GM18907 (cell line): ENCODE measurements around the gene IRS1.
"Not testable (repeated sequence)": the region's sequence is repeated elsewhere in the genome, so short reads cannot be mapped to it uniquely, and the experiment has no call there.

Experiments
- ATAC-seq: cut with Tn5 transposase; IDR thresholded peaks from one replicate; pipeline ENCODE4 v1.9.1; 2021; ENCODE audit warnings: mild to moderate bottlenecking, moderate library complexity; ENCODE audit not compliant: unreplicated experiment

IRS1 gene, protein sequence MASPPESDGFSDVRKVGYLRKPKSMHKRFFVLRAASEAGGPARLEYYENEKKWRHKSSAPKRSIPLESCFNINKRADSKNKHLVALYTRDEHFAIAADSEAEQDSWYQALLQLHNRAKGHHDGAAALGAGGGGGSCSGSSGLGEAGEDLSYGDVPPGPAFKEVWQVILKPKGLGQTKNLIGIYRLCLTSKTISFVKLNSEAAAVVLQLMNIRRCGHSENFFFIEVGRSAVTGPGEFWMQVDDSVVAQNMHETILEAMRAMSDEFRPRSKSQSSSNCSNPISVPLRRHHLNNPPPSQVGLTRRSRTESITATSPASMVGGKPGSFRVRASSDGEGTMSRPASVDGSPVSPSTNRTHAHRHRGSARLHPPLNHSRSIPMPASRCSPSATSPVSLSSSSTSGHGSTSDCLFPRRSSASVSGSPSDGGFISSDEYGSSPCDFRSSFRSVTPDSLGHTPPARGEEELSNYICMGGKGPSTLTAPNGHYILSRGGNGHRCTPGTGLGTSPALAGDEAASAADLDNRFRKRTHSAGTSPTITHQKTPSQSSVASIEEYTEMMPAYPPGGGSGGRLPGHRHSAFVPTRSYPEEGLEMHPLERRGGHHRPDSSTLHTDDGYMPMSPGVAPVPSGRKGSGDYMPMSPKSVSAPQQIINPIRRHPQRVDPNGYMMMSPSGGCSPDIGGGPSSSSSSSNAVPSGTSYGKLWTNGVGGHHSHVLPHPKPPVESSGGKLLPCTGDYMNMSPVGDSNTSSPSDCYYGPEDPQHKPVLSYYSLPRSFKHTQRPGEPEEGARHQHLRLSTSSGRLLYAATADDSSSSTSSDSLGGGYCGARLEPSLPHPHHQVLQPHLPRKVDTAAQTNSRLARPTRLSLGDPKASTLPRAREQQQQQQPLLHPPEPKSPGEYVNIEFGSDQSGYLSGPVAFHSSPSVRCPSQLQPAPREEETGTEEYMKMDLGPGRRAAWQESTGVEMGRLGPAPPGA (N-terminal part only)

DNA sequence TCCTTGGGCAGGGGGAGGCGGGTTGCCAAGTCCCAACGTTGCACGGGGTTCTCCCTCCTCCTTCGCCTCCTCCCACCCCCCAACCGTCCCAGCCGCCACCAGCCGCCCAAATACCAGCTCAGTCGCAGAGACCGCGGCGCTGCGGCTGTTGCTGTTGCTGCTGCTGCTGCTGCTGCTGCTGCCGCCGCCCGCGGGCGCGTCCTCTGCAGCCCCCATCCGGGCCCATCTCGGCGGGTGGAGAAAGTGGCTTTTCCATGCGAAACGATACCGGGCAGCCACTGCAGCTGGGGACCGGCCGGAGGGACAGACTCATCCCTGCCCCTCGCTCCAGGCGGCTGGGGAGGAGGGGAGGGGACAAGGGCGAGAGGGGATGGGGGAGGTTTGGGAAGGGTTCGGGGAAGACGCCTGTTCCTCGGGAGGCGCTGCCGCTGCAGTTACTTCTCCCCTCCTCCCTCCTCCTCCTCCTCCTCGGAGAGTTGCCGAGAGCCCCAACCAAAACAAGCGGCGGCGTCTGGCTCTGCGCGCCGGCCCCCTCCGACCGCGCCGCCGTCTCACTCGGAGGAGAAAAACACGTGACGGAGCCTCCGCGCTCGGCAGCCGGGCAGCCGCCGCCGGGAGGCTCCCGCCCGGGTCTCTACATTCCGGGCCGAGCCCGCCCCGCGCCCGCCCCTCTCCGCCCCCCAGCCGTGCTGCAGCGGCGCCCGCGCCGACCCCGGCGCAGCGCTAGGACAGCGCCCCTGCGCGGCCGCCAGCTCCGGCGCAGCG lies at the start of gene IRS1:
Gene IRS1, minus strand, starts transcription at position 610 of the 765 bp plus-strand sequence. CDS start 1,082 bp downstream, outside the sequence.
- ATAC-seq, result peak; percentile 37

- no peak for ATAC-seq
Observed at GRCh38 chr2:226849349-226849748, 49.7 kb upstream of the IRS1 start.

- ATAC-seq, result no peak
Observed at GRCh38 chr2:226847511-226847910, 47.9 kb upstream of the IRS1 start.

DNA sequence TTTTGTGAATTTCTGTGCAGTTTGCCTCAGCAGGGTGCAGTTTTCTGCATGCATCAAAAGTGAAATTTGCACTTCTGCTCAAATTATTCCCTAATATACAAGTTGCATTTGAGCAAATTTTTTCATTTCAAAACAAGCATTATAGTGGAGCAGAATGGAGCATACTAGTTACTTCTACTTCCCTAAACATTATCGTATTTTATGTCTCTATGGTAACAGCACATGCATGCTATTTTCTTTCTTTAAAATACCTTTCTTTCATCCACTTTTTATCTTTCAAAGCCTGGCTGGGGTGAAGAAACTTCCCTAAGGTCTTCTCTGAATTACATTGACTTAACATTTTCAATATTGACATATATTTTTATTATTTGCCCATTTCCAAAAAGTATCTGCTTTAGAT lies 47.5 kb upstream of the IRS1 start:
- ATAC-seq, result no peak

- ATAC-seq, result peak; percentile 64
Observed at GRCh38 chr2:226845386-226846116, 45.9 kb upstream of the IRS1 start.

GRCh38 chr2:226843001-226843400 lies 43.4 kb upstream of the IRS1 start:
- not testable (repeated sequence) for ATAC-seq

- ATAC-seq, result no peak
Observed at GRCh38 chr2:226839951-226840350, 40.3 kb upstream of the IRS1 start.

- ATAC-seq, result no peak
Observed at GRCh38 chr2:226839161-226839560, 39.5 kb upstream of the IRS1 start.

- ATAC-seq, result no peak
Observed at GRCh38 chr2:226838722-226839121, 39.1 kb upstream of the IRS1 start.

- ATAC-seq, result no peak
Observed at GRCh38 chr2:226837787-226838603, 38.4 kb upstream of the IRS1 start.

GRCh38 chr2:226837334-226837733 lies 37.7 kb upstream of the IRS1 start:
- ATAC-seq, result no peak

GRCh38 chr2:226836548-226836885 lies 36.9 kb upstream of the IRS1 start:
- peak; percentile 16 for ATAC-seq

DNA sequence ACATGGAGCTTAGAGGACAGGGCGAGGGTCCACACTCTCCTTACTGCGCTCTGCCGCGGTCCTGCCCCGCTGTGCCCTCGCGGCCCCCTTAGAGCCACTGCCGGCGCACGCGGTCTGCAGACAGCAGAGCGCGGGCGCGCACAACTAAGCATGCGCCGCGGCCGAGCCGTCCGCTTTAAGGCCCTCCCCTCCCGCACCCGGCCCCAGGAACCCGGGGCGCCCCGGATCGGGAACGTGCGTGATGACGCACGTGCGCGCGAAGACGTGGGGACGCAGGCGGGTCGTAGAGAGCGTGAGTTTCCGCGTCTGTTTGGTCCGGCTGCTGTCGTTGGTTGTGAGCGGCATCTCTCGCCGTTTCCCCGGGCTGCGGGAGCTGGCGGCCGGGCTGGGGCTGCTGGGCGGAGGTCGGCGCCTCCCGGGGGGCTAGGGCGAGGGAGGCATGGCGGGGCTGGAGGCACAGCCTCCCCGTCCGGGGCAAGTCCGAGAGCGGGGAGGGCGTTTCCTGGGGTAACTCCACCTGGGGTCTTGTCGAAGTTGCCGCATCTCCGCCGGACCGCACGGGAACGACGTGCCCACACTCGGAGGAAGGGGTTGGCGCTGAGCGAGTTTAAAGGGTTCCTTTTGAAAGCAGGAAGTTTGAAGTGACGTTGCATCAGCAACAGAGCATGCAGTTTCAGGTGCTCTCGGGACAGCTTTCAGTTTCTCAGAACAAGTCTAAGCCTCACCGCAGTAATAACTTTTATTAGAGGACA lies 36.4 kb upstream of the IRS1 start, which contains the start of gene RHBDD1:
Gene RHBDD1, plus strand, starts transcription at position 259 of the 752 bp plus-strand sequence. CDS start 28,640 bp downstream, outside the sequence.
- ATAC-seq, result peak; percentile 88

DNA sequence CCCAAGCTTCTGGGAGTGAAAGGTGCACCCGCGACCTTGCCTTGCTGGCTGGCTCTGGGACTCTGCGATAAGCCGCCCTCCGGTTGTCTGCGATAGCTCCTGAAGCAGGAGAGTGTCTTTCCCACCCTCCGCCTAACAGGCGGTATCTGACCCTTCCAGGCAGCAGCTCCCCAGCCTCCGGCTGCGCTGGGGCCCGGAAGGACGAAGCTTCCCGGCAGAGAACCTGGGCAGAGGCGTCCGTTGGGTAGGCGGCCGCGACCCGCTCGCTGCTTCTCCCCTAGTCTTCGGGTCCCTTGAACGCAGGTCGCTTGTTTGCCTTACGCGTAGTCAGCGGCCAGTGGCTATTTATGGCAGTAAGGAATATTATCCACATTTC lies 35.8 kb upstream of the IRS1 start:
- ATAC-seq, result peak; percentile 32

- not testable (repeated sequence) for ATAC-seq
Observed at GRCh38 chr2:226834880-226835279, 35.3 kb upstream of the IRS1 start.

- ATAC-seq, result no peak
Observed at GRCh38 chr2:226832061-226832460, 32.4 kb upstream of the IRS1 start.

GRCh38 chr2:226831266-226831665 lies 31.6 kb upstream of the IRS1 start:
- no peak for ATAC-seq
